Gastroesophageal sphincter (tissue), 3 donors: ENCODE results near the gene CA4.

ENCODE experiments used
- EP300 ChIP-seq: sonication (generic); formaldehyde crosslinking; IDR thresholded peaks from one replicate; pipeline ENCODE4 v1.6.1; 2017; ENCODE audit warnings: antibody characterized with exemption, mild to moderate bottlenecking
- POLR2A ChIP-seq, 2 donors: fragments of 450-650 bp; IDR thresholded peaks; one replicate each; pipeline ENCODE4 v1.6.1; 2017; ENCODE audit warnings: antibody characterized with exemption in 2 of 2, mild to moderate bottlenecking in 2 of 2, moderate library complexity in 1 of 2
- POLR2AphosphoS5 ChIP-seq: sonication (generic); formaldehyde crosslinking; IDR thresholded peaks from one replicate; pipeline ENCODE4 v1.6.1; 2017; ENCODE audit warnings: antibody characterized with exemption
- TF ChIP-seq, protein P1 (sequence below), 4 experiments: fragments of 200-600 bp in 2 of 4; fragments of 450-650 bp in 2 of 4; sonication (generic) in 1 of 4; IDR thresholded peaks; one replicate each; pipeline ENCODE4 v1.5.1; 2017 to 2019; ENCODE audit warnings: antibody characterized with exemption in 4 of 4, mild to moderate bottlenecking in 2 of 4, moderate library complexity in 2 of 4

DNA sequence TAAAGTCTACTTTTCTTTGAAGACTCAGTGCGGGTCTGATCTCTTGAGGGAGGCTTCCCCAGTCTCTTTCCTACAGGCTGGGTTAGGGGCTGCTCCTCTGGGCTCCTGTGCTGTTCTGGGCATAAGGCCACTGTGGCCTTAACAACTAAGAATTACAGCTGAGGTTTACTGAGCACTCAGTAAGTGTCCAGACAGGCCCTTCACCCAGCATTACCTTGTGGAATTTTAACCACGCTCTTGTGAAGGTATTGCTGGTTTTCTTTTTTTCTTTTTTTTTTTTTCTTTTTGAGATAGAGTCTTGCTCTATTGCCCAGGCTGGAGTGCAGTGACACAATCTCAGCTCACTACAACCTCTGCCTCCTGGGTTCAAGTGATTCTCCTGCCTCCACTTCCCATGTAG, 3.6 kb upstream of the CA4 start:
- TF ChIP-seq, protein P1, sequence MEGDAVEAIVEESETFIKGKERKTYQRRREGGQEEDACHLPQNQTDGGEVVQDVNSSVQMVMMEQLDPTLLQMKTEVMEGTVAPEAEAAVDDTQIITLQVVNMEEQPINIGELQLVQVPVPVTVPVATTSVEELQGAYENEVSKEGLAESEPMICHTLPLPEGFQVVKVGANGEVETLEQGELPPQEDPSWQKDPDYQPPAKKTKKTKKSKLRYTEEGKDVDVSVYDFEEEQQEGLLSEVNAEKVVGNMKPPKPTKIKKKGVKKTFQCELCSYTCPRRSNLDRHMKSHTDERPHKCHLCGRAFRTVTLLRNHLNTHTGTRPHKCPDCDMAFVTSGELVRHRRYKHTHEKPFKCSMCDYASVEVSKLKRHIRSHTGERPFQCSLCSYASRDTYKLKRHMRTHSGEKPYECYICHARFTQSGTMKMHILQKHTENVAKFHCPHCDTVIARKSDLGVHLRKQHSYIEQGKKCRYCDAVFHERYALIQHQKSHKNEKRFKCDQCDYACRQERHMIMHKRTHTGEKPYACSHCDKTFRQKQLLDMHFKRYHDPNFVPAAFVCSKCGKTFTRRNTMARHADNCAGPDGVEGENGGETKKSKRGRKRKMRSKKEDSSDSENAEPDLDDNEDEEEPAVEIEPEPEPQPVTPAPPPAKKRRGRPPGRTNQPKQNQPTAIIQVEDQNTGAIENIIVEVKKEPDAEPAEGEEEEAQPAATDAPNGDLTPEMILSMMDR (IDR thresholded peaks at IDR 0.05): no peak
- TF ChIP-seq POLR2AphosphoS5 (no peak), POLR2A (IDR thresholded peaks at IDR 0.05) (no peak), EP300 (no peak)
